Measurements from ENCODE around the gene CCAR1.

DNA sequence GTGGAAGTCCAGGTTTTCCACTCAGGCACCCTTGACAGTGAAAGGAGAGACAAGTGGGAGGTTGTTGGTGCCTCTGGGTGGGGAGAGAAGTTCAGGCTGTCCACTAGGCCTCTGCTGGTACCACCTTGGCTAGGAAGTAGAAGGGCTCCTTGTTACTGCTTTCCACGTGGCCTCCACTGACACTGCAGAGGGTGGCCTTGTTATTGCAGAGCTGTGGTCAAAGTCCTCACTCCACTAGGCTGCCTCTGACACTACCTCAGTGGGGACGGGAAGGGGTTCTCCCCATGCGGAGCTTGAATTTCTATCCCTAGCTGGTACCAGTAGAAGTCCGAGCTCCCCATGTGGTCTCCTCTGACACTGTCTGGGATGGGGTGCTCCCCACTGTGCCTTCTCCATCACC, 91.4 kb downstream of the CCAR1 start:
- TF ChIP-seq EZH2 (IDR thresholded peaks at IDR 0.05; ENCODE audit: insufficient read depth, poor library complexity, severe bottlenecking), result no peak
- no peak for TF ChIP-seq EZH2phosphoT487 (IDR thresholded peaks at IDR 0.05; ENCODE audit: insufficient read depth, low read depth)

Data from GM23248 (cell line).